Measurements from ENCODE around the gene GOLGA6L22.
"Not testable (repeated sequence)": the region's sequence is repeated elsewhere in the genome, so short reads cannot be mapped to it uniquely, and the experiment has no call there.

Gene GOLGA6L22

GRCh38 chr15:22458603-22459002 lies at the start of gene GOLGA6L22:
Gene GOLGA6L22, plus strand, starts transcription at chr15:22458903. Its CDS starts 91 bp downstream, at chr15:22458994.
- DNase-seq (ENCODE audit: low read depth in 4 of 4, low spot score in 1 of 4): not testable (repeated sequence)

GRCh38 chr15:22417288-22417687 lies 41.4 kb upstream of the GOLGA6L22 start:
- not testable (repeated sequence) for DNase-seq (ENCODE audit: low read depth in 4 of 4, low spot score in 1 of 4)

- DNase-seq (ENCODE audit: low read depth in 4 of 4, low spot score in 1 of 4): not testable (repeated sequence)
Observed at GRCh38 chr15:22417795-22418194, 40.9 kb upstream of the GOLGA6L22 start.

GRCh38 chr15:22418212-22418611 lies 40.5 kb upstream of the GOLGA6L22 start:
- not testable (repeated sequence) for DNase-seq (ENCODE audit: low read depth in 4 of 4, low spot score in 1 of 4)

GRCh38 chr15:22418666-22419065 lies 40.0 kb upstream of the GOLGA6L22 start:
- DNase-seq (ENCODE audit: low read depth in 4 of 4, low spot score in 1 of 4): not testable (repeated sequence)

GRCh38 chr15:22420340-22420739 lies 38.4 kb upstream of the GOLGA6L22 start:
- DNase-seq (ENCODE audit: low read depth in 4 of 4, low spot score in 1 of 4): not testable (repeated sequence)

GRCh38 chr15:22429426-22429825 lies 29.3 kb upstream of the GOLGA6L22 start:
- DNase-seq (ENCODE audit: low read depth in 4 of 4, low spot score in 1 of 4): not testable (repeated sequence)

- not testable (repeated sequence) for DNase-seq (ENCODE audit: low read depth in 4 of 4, low spot score in 1 of 4)
Observed at GRCh38 chr15:22431687-22432086, 27.0 kb upstream of the GOLGA6L22 start.

- peak in 2 of 4 experiments; percentile 4 to 5 for DNase-seq (ENCODE audit: low read depth in 4 of 4, low spot score in 1 of 4)
Observed at GRCh38 chr15:22494490-22495113, 35.9 kb downstream of the GOLGA6L22 start.

- not testable (repeated sequence) for DNase-seq (ENCODE audit: low read depth in 4 of 4, low spot score in 1 of 4)
Observed at GRCh38 chr15:22497200-22497599, 38.5 kb downstream of the GOLGA6L22 start.

- DNase-seq (ENCODE audit: low read depth in 4 of 4, low spot score in 1 of 4): not testable (repeated sequence)
Observed at GRCh38 chr15:22498220-22498925, 39.7 kb downstream of the GOLGA6L22 start.

- not testable (repeated sequence) for DNase-seq (ENCODE audit: low read depth in 4 of 4, low spot score in 1 of 4)
Observed at GRCh38 chr15:22502272-22502671, 43.6 kb downstream of the GOLGA6L22 start.

- not testable (repeated sequence) for DNase-seq (ENCODE audit: low read depth in 4 of 4, low spot score in 1 of 4)
Observed at GRCh38 chr15:22506959-22507358, 48.3 kb downstream of the GOLGA6L22 start.

- not testable (repeated sequence) for DNase-seq (ENCODE audit: low read depth in 4 of 4, low spot score in 1 of 4)
Observed at GRCh38 chr15:22516140-22516539, 57.4 kb downstream of the GOLGA6L22 start.
